ENCODE measurements around the gene PIGX. TPM values are rescaled to one million over a fixed set of nuclear protein-coding genes. Genes with fewer than 3 reads are reported as not detected.

The PIGX gene
- total and polyA plus RNA-seq, 2 experiments from 2014 or later = 13.0 to 14.5 TPM

- Mint-ChIP-seq H3K27me3 (ENCODE audit: insufficient read depth, low read depth, poor library complexity) (peaks cover 3% of the 10 kb centered on the region), H3K27ac (no peak overlapping the region), H3K4me1 (peaks cover 22% of the 10 kb centered on the region; the same call in 2 of the 3 replicates), H3K36me3 (ENCODE audit: low read depth) (peaks cover 13% of the 10 kb centered on the region; the same call in 2 of the 3 replicates), H3K9me3 (no peaks in the 10 kb centered on the region), H3K4me3 (no peak overlapping the region)
- H3K27me3 ChIP-seq (ENCODE audit: insufficient read depth) = no peaks in the 10 kb centered on the region
- H3K4me2 ChIP-seq = no peak overlapping the region
- TF ChIP-seq, protein P1, sequence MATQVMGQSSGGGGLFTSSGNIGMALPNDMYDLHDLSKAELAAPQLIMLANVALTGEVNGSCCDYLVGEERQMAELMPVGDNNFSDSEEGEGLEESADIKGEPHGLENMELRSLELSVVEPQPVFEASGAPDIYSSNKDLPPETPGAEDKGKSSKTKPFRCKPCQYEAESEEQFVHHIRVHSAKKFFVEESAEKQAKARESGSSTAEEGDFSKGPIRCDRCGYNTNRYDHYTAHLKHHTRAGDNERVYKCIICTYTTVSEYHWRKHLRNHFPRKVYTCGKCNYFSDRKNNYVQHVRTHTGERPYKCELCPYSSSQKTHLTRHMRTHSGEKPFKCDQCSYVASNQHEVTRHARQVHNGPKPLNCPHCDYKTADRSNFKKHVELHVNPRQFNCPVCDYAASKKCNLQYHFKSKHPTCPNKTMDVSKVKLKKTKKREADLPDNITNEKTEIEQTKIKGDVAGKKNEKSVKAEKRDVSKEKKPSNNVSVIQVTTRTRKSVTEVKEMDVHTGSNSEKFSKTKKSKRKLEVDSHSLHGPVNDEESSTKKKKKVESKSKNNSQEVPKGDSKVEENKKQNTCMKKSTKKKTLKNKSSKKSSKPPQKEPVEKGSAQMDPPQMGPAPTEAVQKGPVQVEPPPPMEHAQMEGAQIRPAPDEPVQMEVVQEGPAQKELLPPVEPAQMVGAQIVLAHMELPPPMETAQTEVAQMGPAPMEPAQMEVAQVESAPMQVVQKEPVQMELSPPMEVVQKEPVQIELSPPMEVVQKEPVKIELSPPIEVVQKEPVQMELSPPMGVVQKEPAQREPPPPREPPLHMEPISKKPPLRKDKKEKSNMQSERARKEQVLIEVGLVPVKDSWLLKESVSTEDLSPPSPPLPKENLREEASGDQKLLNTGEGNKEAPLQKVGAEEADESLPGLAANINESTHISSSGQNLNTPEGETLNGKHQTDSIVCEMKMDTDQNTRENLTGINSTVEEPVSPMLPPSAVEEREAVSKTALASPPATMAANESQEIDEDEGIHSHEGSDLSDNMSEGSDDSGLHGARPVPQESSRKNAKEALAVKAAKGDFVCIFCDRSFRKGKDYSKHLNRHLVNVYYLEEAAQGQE (IDR thresholded peaks at IDR 0.05; ENCODE audit: unreplicated experiment) = no peak
- TF ChIP-seq EZH2phosphoT487 (IDR thresholded peaks at IDR 0.05; ENCODE audit: unreplicated experiment) = no peak
- TF ChIP-seq STAT1 (IDR thresholded peaks at IDR 0.05; ENCODE audit: unreplicated experiment) = no peak
- no peak for TF ChIP-seq NANOG (IDR thresholded peaks at IDR 0.05; ENCODE audit: borderline replicate concordance)
- no peak for TF ChIP-seq ZNF114 (CRISPR knock-in tag; IDR thresholded peaks at IDR 0.05)
- no peak for TF ChIP-seq ETS1 (IDR thresholded peaks at IDR 0.05)
- no peak for TF ChIP-seq POLR2AphosphoS5 (IDR thresholded peaks at IDR 0.05; ENCODE audit: low read depth)
- TF ChIP-seq CREB1 (CRISPR knock-in tag; IDR thresholded peaks at IDR 0.05; ENCODE audit: low read depth) = no peak
- H3K4me1 ChIP-seq (ENCODE audit: insufficient read depth) = peaks cover 24% of the 10 kb centered on the region
- no peak for ATAC-seq
- no peaks in the 10 kb centered on the region for H3K9me2 ChIP-seq (ENCODE audit: insufficient read depth)
- no peak overlapping the region for H2AFZ ChIP-seq
- 0 out of 2 replicates have a peak overlapping the region, but pooled peaks have one; percentile 66 for H3K27ac ChIP-seq (ENCODE audit: low read depth)
- H3K4me3 ChIP-seq = no peak overlapping the region
- H3K79me2 ChIP-seq (replicated peaks; ENCODE audit: insufficient read depth) = peaks cover 100% of the 10 kb centered on the region
- H4K20me1 ChIP-seq (replicated peaks; ENCODE audit: insufficient read depth) = peaks cover 61% of the 10 kb centered on the region
- no peaks in the 10 kb centered on the region for H3F3A ChIP-seq (replicated peaks; ENCODE audit: low read depth)
- DNase-seq (ENCODE audit: low spot score) = no peak
- no peaks in the 10 kb centered on the region for H3K36me3 ChIP-seq (ENCODE audit: insufficient read depth)
Measured at GRCh38 chr3:196772897-196773296, 60.7 kb downstream of the PIGX start.

- H3K36me3 ChIP-seq (ENCODE audit: insufficient read depth) = no peaks in the 10 kb centered on the region; the same call in 1 of the 2 replicates
- ATAC-seq (no peak), DNase-seq (ENCODE audit: low spot score) (no peak)
- no peak overlapping the region for H2AFZ ChIP-seq
- peak overlapping the region; percentile 85 for H3K27ac Mint-ChIP-seq
- peak overlapping the region; percentile 66; the same call in 1 of the 2 replicates for H3K27ac ChIP-seq (ENCODE audit: low read depth)
- peaks cover 24% of the 10 kb centered on the region for H3K4me1 ChIP-seq (ENCODE audit: insufficient read depth)
- H3K4me1 Mint-ChIP-seq = peaks cover 22% of the 10 kb centered on the region; the same call in 2 of the 3 replicates
- no peaks in the 10 kb centered on the region for H3K9me2 ChIP-seq (ENCODE audit: insufficient read depth)
- peaks cover 22% of the 10 kb centered on the region for H3K36me3 Mint-ChIP-seq (ENCODE audit: low read depth)
- H3K4me3 ChIP-seq = no peak overlapping the region
- peaks cover 3% of the 10 kb centered on the region; the same call in 1 of the 3 replicates for H3K9me3 Mint-ChIP-seq
- peaks cover 3% of the 10 kb centered on the region for H3K27me3 Mint-ChIP-seq (ENCODE audit: insufficient read depth, low read depth, poor library complexity)
- H3F3A ChIP-seq (replicated peaks; ENCODE audit: low read depth) = no peaks in the 10 kb centered on the region
- H3K79me2 ChIP-seq (replicated peaks; ENCODE audit: insufficient read depth) = peaks cover 100% of the 10 kb centered on the region
- H3K4me2 ChIP-seq = no peak overlapping the region
- peaks cover 54% of the 10 kb centered on the region for H4K20me1 ChIP-seq (replicated peaks; ENCODE audit: insufficient read depth)
- no peak overlapping the region for H3K4me3 Mint-ChIP-seq
- H3K27me3 ChIP-seq (ENCODE audit: insufficient read depth) = no peaks in the 10 kb centered on the region
- TF ChIP-seq CREB1 (CRISPR knock-in tag; IDR thresholded peaks at IDR 0.05; ENCODE audit: low read depth) (no peak), ZNF331 (CRISPR knock-in tag; IDR thresholded peaks at IDR 0.05; ENCODE audit: low read depth) (no peak), CTCF (conservative IDR thresholded peaks at IDR 0.05; ENCODE audit: low read depth in 2 of 2) (no peak), NANOG (IDR thresholded peaks at IDR 0.05; ENCODE audit: borderline replicate concordance) (no peak), ZNF114 (CRISPR knock-in tag; IDR thresholded peaks at IDR 0.05) (no peak), EZH2 (IDR thresholded peaks at IDR 0.05; ENCODE audit: low read depth, unreplicated experiment) (no peak), EZH2phosphoT487 (IDR thresholded peaks at IDR 0.05; ENCODE audit: unreplicated experiment) (no peak), ETS1 (IDR thresholded peaks at IDR 0.05) (no peak), STAT1 (IDR thresholded peaks at IDR 0.05; ENCODE audit: unreplicated experiment) (no peak), JUNB (IDR thresholded peaks at IDR 0.05; ENCODE audit: unreplicated experiment) (no peak)
Measured at GRCh38 chr3:196774191-196774820, 62.1 kb downstream of the PIGX start.
